HG03575 (cell line): ENCODE results near the gene CUBN.

Experiments used
- ATAC-seq: cut with Tn5 transposase; IDR thresholded peaks from one replicate; pipeline ENCODE4 v1.9.1; 2021; ENCODE audit not compliant: unreplicated experiment, insufficient number of reproducible peaks, low FRiP score; ENCODE audit errors: extremely low read depth

The CUBN gene

DNA sequence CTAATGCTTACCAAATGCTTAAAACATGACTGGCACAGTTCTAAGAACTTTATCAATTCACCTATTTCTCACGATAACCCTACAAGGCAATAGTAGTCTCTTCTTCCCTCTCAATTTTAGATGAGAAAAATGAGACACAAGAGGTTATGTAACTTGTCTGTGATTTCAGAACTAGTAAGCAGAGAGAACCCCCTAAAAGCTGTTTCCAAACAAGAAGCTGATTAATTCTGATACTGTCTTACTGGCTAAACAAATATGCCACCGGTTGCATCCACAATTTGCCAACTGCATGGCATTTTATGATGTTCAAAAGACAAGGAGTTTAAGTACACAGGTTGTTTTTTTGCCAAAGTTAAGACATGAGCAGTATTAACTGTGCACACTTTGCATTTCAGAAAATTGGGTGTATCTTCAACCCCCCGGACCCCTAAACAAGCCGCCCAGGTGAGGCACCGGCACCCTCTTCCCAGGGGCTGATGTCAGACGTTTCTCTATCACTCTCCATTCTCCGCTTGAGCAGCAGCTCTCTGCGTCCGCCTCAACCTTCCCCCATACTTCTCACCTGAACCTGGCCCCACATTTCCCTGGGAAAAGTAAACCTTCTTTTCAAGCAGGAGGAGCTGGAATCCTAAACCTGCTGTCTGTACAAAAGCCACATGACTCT is 334.1 kb downstream of the CUBN start:
- ATAC-seq = no peak

- no peak for ATAC-seq
These were observed 335.6 kb downstream of the CUBN start for GRCh38 chr10:16794005-16794404.

DNA sequence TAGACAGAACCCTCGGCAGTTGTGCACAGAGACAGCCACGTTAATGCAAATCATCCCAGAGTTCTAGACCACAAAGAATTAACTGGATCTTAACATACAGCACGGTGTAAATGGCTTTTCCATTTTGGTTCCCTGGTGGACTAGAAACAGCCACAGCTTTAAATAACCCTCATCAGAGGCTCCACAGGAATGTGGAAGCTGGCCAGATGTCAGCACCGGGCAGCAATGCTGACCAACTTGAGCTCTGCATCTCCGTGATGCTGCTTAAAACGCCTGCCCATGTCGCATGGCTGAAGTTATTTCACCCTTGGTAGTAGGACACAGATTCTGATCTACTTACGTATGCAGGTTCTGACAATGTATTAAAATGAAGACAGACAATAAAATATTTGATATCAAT is 336.9 kb downstream of the CUBN start:
- ATAC-seq = no peak

- ATAC-seq = no peak
These were observed 339.8 kb downstream of the CUBN start for GRCh38 chr10:16789765-16790164.

- no peak for ATAC-seq
These were observed 340.4 kb downstream of the CUBN start for GRCh38 chr10:16789261-16789660.

GRCh38 chr10:16788778-16789177 is 340.8 kb downstream of the CUBN start:
- ATAC-seq = no peak

DNA sequence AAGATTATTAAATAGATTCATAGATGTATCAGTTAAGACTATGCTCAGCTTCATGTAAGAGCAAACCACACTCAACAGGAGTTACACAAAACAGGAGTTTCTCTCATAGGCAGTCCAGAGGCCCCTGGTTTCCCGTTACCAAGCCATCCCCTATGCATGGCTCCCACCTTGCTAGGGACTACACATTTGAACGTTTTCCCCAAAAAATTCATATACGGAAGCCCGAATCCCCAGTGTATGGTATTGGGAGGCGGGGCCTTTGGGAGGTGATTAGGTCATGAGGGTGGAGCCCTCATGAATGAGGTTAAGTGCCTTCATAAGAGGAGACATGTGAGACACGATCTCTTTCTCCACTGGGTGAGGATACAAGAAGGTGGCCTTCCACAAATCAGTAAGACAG is 341.5 kb downstream of the CUBN start:
- ATAC-seq = no peak

- ATAC-seq = no peak
These were observed 342.2 kb downstream of the CUBN start for GRCh38 chr10:16787361-16787791.

DNA sequence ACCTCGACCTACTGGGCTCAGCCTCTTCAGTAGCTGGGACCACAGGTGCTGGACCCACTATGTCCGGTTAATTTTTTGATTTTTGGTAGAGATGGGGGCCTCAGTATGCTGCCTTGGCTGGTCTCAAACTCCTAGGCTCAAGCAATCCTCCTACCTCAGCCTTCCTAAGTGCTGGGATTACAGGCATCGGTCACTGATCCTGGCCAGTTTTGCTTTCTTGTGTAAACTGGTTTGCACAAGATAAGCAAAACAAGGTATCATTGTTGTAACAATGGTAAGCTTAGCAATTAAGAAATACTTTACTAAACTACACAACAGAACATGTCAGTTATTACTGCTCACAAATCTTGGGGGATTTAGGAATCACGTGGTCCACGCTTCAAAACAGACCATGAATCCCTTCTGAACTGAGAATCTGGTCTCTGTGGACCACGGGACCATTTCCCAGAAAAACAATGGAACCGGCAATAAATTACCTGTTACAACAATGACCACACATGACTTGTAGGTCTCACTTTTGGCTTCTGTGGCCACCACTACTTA is 349.2 kb downstream of the CUBN start:
- no peak for ATAC-seq

DNA sequence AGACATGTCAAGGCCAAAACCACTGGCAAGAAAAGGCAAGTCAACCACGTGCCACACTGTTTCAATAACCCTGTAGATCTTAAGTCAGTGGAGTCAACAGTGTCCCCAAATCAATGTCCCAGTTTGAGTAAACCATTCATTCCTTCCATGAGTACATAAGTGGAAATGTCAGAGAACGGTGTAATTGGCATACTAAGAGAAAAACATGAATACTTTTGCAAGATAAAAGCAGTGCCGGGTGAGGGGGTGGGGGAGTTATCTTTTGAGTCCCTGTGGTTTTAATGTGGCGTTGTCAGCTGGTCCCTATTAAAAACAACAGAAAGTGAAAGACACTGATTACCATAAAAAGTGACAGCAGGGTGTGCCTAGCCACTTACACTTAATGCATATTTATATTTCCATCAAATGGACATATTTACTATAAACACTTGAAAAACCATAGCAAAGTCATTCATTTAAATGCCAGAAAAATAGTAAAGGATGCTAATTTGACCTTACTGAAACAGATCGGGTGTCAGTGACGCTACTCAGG is 350.2 kb downstream of the CUBN start:
- no peak for ATAC-seq

DNA sequence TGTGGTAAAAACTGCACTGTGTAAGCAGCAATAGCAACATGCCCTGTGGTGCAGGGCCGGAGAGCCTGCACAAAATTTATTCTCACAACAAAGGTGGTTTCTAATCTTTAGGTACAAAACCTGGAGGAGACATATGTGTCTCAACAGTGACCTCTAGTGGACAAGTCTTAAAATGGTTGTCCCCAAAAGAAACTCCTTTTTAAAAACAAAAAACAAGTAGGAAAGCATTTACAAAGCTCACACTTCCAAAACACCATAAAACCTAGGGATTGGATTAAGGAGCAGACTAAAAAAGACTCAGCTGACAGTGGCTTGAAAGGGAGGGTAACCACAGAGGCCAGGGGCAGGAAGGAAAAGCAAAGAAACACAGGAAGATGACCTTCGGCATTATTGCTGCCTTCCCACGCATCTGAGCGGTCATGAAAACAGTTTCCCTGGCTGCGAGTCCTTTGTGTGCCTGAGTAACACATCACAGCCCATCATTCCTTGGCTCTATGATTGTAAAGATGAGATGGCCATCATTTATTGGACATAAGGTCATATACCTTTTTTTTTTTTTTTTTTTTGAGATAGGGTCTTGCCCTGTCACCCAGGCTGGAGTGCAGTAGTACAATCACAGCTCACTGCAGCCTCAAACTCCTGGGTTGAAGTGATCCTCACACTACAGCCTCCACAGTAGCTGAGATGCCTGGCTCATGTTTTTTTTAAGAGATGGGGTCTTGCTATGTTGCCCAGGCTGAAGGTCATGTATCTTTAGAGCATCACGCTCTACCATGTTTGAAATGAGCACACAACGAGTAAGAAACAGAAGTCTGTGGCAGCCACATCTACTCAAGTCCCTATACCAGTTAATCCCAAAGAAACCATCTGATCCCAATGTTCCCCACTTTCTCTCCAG is 351.9 kb downstream of the CUBN start:
- no peak for ATAC-seq

- ATAC-seq = no peak
These were observed 352.7 kb downstream of the CUBN start for GRCh38 chr10:16776896-16777295.
